Hepatic stellate cell (primary cell): ENCODE results near the gene TAF4.
"Not testable (repeated sequence)": the region's sequence is repeated elsewhere in the genome, so short reads cannot be mapped to it uniquely, and the experiment has no call there.

Source experiments
- DNase-seq: peaks from one replicate; pipeline ENCODE4 v3.0.0; 2011; ENCODE audit warnings: low spot score

Gene TAF4

DNA sequence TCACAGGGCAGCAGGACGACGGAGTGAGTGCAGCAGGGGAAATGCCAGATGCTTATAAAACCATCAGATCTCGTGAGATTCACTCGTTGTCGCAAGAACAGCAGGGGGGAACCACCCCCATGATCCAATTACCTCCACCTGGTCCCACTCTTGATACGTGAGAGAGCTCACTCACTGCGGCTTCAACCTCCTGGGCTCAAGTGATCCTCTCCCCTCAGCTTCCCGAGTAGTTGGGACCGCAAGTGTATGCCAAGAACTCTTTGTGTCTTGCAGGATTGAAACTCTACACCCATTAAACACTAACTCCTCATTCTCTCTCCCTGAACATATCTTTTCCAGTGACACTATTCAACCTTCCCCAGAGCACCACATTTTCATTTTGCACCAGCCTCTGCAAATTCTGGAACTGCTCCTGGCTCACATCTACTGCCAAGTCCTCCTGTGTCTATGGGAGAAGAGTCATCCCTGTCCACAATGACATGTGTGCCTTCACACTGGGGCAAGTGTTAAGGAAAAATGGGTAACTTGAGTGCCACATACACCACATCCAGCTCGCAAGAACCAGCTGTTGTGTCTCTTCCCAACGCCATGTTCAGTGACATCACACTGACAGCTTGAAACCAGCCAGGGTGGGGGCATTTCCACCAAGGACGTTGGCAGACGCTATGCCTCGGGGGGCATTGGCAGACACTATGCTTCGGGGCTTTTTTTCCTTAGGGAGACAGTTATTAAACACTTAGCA, 14.7 kb upstream of the TAF4 start:
- no peak for DNase-seq

GRCh38 chr20:62079166-62079565, 13.5 kb upstream of the TAF4 start:
- no peak for DNase-seq

DNA sequence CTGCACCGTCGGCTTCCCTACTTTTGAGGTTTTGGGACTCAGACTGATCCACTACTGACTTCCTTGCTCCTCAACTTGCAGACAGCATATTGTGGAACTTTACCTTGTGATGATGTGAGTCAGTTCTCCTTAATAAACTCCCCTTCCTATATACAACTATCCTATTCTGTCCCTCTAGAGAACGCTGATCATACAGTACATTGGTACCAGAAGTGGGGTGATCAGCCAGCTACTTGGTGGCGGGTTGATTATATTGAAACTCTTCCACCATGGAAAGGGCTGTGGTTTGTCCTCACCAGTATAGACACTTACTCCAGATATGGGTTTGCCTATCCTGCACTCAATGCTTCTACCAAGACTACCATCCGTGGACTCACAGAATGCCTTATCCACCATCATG, 7.6 kb upstream of the TAF4 start:
- no peak for DNase-seq

- DNase-seq, result not testable (repeated sequence)
These were observed 6.2 kb upstream of the TAF4 start for GRCh38 chr20:62071669-62072430.

- no peak for DNase-seq
These were observed 4.1 kb upstream of the TAF4 start for GRCh38 chr20:62069741-62070216.

GRCh38 chr20:62068997-62069396, 3.3 kb upstream of the TAF4 start:
- DNase-seq, result no peak

DNA sequence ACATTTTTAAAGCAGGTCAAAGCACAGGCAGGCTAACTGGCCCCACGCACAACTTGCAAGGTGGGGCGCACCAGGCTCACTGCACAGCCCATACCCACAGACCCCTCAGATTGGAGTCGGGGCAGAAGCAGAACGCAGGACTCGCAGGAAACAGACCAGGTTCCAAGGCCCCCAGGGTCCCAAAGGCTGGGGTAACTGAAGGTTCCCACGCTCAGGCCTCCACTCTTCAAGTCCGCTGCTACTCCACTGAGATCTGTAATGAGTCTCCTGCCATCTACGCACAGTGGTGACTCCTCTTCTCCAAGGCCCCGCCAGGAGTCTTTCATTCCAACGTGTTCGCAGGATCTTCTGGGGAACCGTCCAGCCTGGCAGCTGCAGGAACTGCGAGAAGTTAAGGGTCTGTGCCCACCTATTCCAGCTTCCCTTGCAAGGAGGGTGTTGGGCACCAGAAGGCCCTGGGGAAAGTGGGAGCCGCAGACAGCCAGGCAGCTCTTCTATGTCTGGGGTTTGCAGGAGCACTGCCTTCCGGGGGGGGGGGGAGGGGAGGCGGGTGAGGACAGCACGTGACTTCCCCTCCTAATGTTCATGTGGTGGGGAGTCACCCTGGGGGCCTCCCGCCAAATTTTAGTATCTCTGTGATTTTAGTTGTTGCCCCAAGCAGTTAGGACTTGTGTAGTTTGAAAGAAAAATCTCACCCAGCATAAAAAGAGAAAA, 2.0 kb upstream of the TAF4 start:
- DNase-seq, result no peak

DNA sequence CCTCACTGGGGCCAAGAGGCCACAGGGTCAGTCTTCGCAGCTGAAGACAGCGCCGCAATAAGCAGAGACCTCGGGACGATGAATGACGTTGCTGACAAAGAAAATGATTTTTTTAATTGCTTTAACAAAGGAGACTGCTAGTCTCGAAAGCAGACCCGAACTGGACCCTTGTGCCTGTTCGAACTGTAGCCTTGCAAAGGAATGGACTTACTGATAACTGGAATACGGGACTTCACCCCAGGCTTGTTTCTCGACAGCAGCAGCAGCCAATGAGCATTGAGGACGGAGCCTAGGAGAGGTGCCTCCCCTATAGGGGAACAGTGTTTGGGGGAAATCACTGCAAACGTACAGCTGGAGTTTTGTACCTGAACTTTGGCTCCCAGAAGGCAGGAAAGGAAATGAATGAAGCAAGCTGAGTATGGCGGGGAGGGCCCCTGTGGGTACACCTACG, 1.3 kb upstream of the TAF4 start:
- no peak for DNase-seq

DNA sequence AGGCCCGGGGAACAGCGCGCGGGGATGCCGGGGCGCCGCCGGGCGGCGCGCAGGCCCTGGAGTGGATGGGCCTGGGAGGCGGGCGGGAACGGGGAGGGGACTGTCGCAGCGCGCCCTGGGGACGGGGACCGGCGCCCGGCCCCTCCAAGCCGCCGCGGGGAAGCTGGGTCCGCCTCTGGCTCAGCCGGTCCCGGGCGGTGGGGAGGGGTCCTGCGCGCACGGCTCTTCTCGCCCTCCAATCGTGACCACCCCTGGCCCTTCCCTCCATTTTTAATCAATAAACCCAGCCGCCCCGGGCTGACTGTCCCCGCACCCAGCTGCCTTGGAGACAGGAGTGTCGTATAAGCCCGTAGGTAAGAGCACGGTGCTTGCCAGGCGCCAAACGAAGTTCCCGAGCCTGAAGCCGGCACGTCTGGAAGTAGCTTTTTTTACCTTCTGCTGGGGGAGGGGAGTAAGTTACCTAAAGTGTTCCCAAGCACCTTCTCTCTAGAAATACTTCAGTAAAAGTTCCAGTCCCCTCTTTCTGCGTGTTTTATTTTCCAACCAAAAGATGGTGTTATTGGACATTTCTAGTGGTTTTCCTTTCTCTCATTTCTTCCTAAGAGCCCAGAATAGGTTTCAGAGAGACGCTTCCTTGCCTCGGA, 780 bp upstream of the TAF4 start:
- DNase-seq, result peak; percentile 54

GRCh38 chr20:62064770-62065673, 659 bp downstream of the TAF4 start:
- DNase-seq, result peak; percentile 45

DNA sequence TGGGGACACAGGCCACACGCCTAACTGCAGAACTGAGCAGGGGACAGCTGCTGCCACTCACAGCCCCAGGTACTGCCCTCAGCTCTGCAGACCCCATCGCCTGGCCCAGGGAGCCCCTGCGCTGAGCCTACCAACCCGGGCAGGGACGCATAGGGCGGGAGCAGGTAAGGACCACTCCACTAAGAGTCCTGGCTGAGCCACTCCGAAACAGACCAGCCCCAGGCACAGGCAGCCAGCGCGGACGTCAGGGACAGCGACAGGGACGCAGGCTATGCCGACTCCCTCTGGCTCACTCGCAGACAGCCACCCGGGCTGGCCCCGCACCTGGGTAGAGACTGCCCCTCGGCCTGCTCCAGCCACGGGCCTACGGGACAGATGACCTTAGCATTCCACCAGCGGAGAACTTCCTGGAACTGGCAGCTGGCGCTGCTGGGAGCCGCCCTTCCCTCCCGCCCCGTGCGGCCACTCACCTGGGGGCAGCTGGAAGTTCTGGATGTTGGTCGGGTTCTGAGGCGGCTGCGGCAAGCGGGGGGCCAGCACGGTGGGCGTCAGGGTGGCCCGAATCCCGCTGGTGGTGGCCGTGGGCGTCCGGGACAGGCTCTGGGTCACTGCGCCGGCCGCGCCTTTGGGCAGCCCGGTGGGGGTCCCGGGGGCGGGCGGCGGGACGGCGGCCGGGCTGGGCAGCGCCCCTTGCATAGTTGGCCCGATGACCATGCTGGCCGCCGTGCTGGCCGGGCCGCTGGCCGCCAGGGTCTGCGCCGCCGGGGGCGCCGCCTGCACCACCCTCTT, 1.5 kb downstream of the TAF4 start:
- peak; percentile 53 for DNase-seq

- peak; percentile 73 for DNase-seq
These were observed 2.2 kb downstream of the TAF4 start for GRCh38 chr20:62063315-62063980.

DNA sequence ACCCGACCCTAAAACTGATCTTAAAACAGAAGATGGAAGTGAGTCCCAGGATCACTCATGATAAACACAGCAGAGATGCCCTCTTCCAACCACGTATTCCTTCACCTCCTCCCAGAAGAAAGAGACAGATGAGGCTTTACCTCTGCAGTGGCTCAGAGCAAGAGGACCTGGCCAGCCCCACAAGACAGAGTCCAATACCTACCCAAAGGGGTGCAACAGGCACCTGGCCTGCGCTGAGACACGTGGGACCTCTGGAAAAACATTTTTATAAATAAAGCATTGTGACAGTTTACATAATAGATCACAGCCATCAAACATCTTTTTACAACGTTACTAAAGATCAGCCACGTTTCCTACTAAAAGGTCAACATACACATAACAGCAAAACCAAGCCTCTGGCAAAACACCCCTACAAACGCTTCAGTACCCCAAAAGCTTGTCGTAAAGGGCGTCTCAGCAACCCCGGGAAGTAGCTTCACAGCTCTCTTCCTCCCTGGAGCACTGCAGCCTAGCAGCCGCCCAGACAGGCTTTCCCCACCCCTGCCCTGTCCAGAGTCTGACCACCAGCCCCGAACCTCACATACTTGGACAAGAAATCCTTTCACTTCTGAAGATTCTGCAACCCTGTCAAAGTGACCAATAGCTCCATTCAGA, 2.9 kb downstream of the TAF4 start:
- no peak for DNase-seq

- no peak for DNase-seq
These were observed 3.7 kb downstream of the TAF4 start for GRCh38 chr20:62061851-62062423.

DNA sequence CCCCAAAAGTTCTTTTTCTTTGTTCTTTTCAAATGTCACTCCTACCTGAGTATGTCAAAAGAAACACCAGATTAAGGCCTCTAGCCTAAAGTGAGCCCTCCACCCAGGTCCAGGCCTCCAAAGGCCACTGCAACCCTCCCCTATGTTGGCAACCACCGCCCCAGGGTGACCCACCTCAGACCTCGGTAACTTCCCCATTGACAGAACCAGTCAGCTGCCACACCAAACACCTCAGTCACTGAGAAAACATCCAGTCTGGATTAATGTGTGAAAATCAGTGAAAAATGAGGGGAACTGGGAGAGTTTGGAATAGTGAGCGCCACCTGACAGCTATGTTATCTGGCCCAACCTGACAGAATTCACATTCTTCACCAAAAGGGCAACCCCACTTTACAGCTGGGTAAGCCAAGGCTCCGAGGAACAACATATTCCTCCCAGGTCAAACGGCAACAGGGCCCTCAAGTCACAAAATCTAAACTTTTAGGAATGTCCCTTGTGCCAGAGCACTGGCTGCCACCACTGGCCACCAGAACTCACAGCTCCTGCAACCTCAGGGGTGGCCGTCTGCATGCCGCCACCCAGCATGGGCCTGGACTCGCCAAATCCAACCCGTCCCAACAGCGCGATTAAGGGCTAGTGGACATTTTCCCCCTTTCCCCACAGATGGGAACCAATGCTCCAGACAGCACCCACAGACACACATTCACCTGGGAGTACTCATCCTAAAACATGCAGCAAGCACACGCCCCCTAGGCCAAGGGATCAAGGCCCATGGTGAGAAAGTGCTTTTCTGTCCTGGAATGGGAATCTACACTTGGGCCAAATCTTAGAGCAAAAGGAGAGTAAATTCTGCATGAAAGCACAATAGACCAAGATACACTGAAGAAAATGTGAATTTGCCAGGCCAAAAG, 4.8 kb downstream of the TAF4 start:
- no peak for DNase-seq

GRCh38 chr20:62059920-62060630, 5.6 kb downstream of the TAF4 start:
- DNase-seq, result no peak

DNA sequence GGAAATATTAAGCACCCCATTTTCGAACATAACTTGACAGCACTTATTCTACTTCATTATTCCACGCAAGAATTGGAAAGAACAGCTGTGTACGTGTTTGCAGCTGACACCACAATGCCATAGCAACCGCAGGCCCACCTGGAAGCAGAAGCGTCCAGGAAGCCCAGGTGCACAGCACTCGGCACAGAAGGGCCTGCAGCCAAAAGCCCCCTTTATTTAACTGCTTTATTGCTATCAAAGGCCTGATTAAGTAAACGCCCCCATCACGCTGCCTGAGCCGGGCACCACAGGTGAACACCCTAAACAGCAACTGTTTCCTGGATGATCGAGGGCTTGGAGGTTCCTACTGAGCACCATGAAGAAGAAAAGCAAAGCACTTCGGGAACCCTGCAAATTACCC, 6.3 kb downstream of the TAF4 start:
- DNase-seq, result no peak
